ENCODE measurements around the gene LRRC4C. TPM values are rescaled to one million over a fixed set of nuclear protein-coding genes. Genes with fewer than 3 reads are reported as not detected.

LRRC4C gene
- total RNA-seq, 1 experiment from 2014 or later, result not detected

- CTCF ChIA-PET, result interaction anchor here (0.5 to 1.9 kb wide), 5 partner anchors 155 to 1825 kb away, joined by 3 to 6 read pairs (median 3); no protein-coding TSS in a partner anchor
- no peaks in the 10 kb centered on the region for H3K36me3 Mint-ChIP-seq (ENCODE audit: insufficient read depth, unreplicated experiment)
Observed at GRCh38 chr11:41457216-41458014, 2.0 kb downstream of the LRRC4C start.

DNA sequence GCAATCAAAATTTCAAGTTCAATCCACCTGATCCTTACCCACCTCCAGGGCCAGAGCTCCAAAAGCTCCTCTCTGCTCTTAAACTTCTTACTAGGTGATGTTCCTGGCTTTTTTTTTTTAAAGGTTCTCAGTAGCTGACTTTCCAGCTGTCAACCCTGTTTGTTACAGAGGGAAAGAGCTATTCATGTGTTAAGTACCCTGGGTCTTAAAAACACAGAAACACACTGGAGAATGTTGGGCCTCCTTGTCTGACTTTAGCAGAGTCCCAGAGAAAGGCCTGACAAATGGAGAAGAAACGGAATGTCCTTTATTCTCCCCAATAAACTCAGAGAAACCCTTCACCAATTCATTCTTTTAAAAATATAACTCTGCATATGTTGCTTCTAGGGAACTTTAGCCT is 3.2 kb downstream of the LRRC4C start:
- BruUV-seq (replicated peaks), result no TSS peak
- POLR2A ChIA-PET, result interaction anchor here (0.8 kb wide), 1 partner anchor 8 kb away, joined by 3 read pairs; no protein-coding TSS in a partner anchor
- H3K9me3 Mint-ChIP-seq (ENCODE audit: unreplicated experiment), result no peaks in the 10 kb centered on the region
- H3K4me3 Mint-ChIP-seq (ENCODE audit: unreplicated experiment), result no peak overlapping the region
- no peak overlapping the region for H3K27ac Mint-ChIP-seq (ENCODE audit: low read depth, unreplicated experiment)
- CTCF ChIA-PET, result interaction anchor here (0.6 to 1.9 kb wide), 5 partner anchors 39 to 1149 kb away, joined by 3 to 7 read pairs (median 6); no protein-coding TSS in a partner anchor
- peaks cover 14% of the 10 kb centered on the region for H3K27me3 Mint-ChIP-seq (ENCODE audit: insufficient read depth, unreplicated experiment)
- intact Hi-C loops (cut with micrococcal nuclease), result no loop called here
- no peak for DNase-seq (ENCODE audit: unreplicated experiment)
- no peak for TF ChIP-seq CTCF (IDR thresholded peaks at IDR 0.05; ENCODE audit: unreplicated experiment)
- no peaks in the 10 kb centered on the region for H3K36me3 Mint-ChIP-seq (ENCODE audit: insufficient read depth, unreplicated experiment)
- H3K4me1 Mint-ChIP-seq (ENCODE audit: insufficient read depth, unreplicated experiment), result peaks cover 11% of the 10 kb centered on the region

More at GRCh38 chr11:41457216-41458014, 2.0 kb downstream of the LRRC4C start:
- intact Hi-C loops (cut with micrococcal nuclease), result no loop called here
- Mint-ChIP-seq H3K27me3 (ENCODE audit: insufficient read depth, unreplicated experiment) (peaks cover 14% of the 10 kb centered on the region), H3K4me1 (ENCODE audit: insufficient read depth, unreplicated experiment) (peaks cover 11% of the 10 kb centered on the region), H3K27ac (ENCODE audit: low read depth, unreplicated experiment) (no peak overlapping the region), H3K9me3 (ENCODE audit: unreplicated experiment) (no peaks in the 10 kb centered on the region), H3K4me3 (ENCODE audit: unreplicated experiment) (no peak overlapping the region)
- BruUV-seq (replicated peaks), result no TSS peak
- no peak for TF ChIP-seq CTCF (IDR thresholded peaks at IDR 0.05; ENCODE audit: unreplicated experiment)
- no peak for DNase-seq (ENCODE audit: unreplicated experiment)
- POLR2A ChIA-PET, result no interaction called here

- intact Hi-C loops (cut with micrococcal nuclease), result no loop called here
- no peak for DNase-seq (ENCODE audit: unreplicated experiment)
- Mint-ChIP-seq H3K27ac (ENCODE audit: low read depth, unreplicated experiment) (no peak overlapping the region), H3K27me3 (ENCODE audit: insufficient read depth, unreplicated experiment) (no peaks in the 10 kb centered on the region), H3K36me3 (ENCODE audit: insufficient read depth, unreplicated experiment) (no peaks in the 10 kb centered on the region), H3K4me3 (ENCODE audit: unreplicated experiment) (no peak overlapping the region), H3K4me1 (ENCODE audit: insufficient read depth, unreplicated experiment) (peaks cover 5% of the 10 kb centered on the region), H3K9me3 (ENCODE audit: unreplicated experiment) (no peaks in the 10 kb centered on the region)
- no peak for TF ChIP-seq CTCF (IDR thresholded peaks at IDR 0.05; ENCODE audit: unreplicated experiment)
- BruUV-seq (replicated peaks), result no TSS peak
- ChIA-PET POLR2A (no interaction called here), CTCF (no interaction called here)
Observed at GRCh38 chr11:41451011-41451410, 8.4 kb downstream of the LRRC4C start.

DNA sequence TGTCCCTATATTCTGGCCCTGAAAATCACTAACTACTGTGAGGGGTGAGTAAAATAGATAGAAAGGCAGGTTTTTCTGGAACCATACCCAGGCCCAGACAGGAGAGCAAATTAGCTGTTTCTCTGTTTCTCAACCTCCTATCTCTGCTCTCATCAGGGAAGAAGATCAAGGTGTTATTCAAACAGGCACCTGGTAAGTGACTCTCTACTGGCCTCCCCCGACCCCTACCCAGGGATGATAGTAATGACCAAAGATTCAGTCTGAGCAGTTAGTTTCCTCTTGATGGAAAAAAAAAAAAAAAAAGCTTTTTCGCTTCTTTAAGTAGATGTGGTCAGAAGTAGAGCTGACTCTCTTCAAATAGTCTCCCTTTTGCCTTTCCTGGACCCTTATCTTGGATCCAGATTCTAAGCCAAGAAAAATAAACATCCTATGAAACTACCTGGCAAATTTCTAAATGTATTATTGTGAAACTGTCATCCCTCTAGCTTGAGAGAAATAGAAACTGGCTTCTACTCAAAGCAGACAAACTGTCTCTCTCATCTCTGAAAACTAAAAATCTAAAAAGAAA is 9.9 kb downstream of the LRRC4C start:
- Mint-ChIP-seq H3K9me3 (ENCODE audit: unreplicated experiment) (no peaks in the 10 kb centered on the region), H3K4me3 (ENCODE audit: unreplicated experiment) (no peak overlapping the region), H3K27ac (ENCODE audit: low read depth, unreplicated experiment) (no peak overlapping the region), H3K4me1 (ENCODE audit: insufficient read depth, unreplicated experiment) (peaks cover 5% of the 10 kb centered on the region), H3K27me3 (ENCODE audit: insufficient read depth, unreplicated experiment) (no peaks in the 10 kb centered on the region), H3K36me3 (ENCODE audit: insufficient read depth, unreplicated experiment) (no peaks in the 10 kb centered on the region)
- DNase-seq (ENCODE audit: unreplicated experiment), result peak; percentile 4
- ChIA-PET CTCF (interaction anchor here (0.8 to 1.3 kb wide), 3 partner anchors 11 to 1075 kb away, joined by 3 to 5 read pairs (median 3); no protein-coding TSS in a partner anchor), POLR2A (interaction anchor here (0.7 kb wide), 1 partner anchor 811 kb away, joined by 3 read pairs; no protein-coding TSS in a partner anchor)
- intact Hi-C loops (cut with micrococcal nuclease), result no loop called here
- no TSS peak for BruUV-seq (replicated peaks)
- no peak for TF ChIP-seq CTCF (IDR thresholded peaks at IDR 0.05; ENCODE audit: unreplicated experiment)

All from MCF 10A (cell line).